T-helper 2 cell treated with Interferon-gamma antibody and Interleukin-4, amounts not matched to agents 100 ng/mL and 5 ng/mL, for 36 hours (primary cell): ENCODE measurements around the gene ST6GAL2. TPM values are rescaled to one million over a fixed set of nuclear protein-coding genes. Genes with fewer than 3 reads are reported as not detected.

Experiments
- intact Hi-C: fragments of 100-400 bp; cut with micrococcal nuclease; formaldehyde crosslinking; loops from one replicate; pipeline ENCODE4 v1.15.1; 2023
- total RNA-seq: library from RNA; stranded (reverse); gene quantifications from 2 replicates; pipeline ENCODE4 v1.2.3, GENCODE V29; 2022

The ST6GAL2 gene
- total RNA-seq, 1 donor from 2014 or later: not detected

DNA sequence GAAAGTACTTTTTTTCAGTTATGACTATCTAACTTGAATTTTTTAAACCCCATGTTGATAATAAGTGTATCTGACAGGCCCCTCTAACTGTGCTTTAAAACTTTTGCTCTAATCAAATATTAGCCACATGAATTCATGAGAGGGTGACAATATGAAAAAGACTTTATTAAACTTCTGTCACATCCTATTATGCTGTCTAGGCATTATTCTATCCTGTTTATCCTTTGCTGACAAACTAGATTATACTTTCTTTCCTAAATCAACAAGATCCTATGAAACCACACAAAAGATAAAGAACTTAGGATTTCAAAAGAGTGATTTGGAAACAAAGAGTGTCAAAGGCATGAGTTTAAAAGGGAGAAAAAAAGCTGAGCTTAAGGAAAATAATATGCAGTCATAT, 57.8 kb downstream of the ST6GAL2 start:
- intact Hi-C loops: no loop called here

DNA sequence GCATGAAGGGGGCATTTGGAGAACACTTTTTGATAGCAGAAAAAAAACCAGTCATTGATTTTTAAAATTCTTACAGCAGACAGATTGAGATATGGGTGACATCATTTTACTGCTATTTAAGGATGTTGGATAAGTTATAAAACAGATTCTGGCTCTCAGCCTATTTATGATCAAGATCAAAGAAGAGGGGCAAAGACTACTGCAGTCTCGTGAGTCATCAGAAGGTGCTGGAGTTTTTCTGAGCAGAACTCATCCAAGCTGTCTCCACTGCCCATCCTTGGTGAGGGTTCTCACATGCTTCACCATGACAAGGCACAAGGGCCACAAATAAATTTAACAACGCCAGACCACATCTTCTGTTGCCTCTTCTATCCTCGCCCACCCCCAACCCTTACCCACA, 58.8 kb downstream of the ST6GAL2 start:
- intact Hi-C loops: no loop called here

DNA sequence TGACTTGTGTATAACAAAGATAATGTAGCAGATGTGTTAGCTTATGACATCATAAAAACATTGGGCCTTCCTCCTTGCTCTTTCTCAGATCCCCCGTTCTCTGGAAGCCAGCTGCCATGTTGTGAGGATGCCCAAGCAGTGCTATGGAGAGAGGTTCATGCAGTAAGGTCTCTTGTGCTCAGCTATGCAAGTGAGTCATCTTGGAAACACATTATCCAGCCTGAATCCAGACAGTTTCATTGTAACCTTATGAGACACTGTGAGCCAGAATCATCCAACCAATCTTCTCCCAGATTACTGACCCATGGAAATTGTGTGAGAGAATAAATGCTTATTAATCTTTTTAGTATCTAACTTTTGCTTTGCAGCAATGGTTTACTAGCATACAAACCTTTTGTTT, 60.8 kb downstream of the ST6GAL2 start:
- intact Hi-C loops: no loop called here

DNA sequence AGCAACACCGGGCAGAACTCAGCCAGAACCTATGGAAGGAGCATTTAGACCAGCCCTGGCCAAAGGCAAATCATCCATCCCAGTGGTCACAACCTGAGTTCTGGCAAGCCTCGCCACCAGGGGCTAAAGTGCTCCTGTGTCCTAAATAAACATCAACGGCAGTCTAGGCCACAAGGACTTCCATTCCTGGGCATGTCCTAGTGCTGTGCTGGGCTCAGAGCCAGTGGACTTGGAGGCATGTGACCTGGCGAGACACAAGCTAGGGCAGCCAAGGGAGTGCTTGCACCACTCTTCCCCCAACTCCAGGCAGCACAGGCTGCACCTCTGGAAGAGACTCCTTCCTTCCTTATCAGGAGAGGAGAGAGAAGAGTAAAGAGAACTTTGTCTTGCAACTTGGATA, 69.0 kb downstream of the ST6GAL2 start:
- intact Hi-C loops: no loop called here

DNA sequence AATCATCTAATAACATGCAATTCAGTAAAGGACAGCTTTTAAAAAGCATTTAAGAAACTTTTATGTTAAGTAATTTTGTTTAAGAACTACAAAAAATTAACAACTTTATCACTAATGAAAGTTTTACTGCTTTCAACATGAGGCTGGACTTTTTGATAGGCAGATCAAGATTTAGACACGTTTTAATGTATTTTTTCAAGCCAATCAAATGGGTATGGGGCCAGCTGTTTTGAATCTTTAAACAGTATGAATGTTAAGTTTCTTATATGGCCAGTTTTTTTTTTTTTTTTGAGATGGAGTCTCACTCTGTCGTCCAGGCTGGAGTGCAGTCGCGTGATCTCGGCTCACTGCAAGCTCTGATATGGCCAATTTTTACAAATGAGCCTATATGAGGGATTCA, 73.1 kb downstream of the ST6GAL2 start:
- intact Hi-C loops: no loop called here

DNA sequence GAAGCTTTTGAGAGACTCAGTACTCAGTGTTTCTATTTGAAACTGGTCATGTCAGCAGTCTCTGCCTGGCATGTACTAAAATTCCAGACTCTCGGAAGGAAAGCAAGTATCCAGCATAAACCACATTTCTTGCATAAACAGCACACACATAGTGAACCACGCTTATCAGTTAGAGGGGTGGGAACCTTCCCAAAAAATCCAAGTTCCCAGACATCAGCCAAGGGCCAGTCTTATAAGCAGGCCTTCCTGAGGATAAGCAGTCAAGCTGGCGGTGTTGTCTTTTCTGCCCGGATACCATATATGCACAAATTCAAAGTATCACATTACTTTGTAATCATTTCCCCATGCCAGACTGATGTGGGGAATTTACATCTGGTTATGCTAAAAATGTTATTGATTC, 73.6 kb downstream of the ST6GAL2 start:
- intact Hi-C loops: no loop called here

DNA sequence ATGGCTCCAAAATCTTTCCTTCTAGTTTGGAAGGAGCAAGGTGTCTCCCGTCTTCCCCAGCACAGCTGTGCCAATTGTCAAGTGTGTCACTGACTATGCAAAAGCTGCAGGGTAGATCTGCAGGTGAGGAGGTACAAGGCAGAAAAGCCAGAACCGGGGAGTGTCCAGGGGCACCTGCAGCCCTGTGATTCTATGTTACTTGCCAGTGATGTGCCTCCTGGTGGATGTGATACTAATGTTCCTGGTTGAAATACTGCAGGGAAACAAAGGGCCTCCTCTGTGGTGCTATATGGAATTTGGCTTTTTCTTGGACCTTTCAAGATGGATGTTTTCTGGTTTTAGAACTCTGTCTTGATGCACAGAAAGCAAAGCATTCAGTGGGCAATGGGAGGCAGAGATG, 80.3 kb downstream of the ST6GAL2 start:
- intact Hi-C loops: no loop called here

DNA sequence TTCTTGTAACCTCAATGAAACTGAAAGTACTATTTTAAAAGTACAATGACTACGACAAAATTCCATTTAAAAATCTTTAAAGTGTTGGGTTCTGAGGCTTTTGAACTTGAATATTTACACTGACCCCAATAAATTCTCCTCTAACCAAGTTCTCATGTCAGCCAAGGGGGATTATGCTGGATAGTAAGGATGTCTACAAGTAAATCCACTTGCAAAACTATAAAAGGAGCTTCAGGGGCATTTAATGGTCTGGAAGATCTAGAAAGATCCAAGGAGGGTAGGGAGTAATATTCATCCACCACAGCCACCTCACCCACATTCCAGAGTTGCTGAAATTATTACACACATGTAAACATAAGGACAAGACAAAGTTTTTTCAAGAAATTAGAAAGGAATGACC, 81.8 kb downstream of the ST6GAL2 start:
- intact Hi-C loops: no loop called here

DNA sequence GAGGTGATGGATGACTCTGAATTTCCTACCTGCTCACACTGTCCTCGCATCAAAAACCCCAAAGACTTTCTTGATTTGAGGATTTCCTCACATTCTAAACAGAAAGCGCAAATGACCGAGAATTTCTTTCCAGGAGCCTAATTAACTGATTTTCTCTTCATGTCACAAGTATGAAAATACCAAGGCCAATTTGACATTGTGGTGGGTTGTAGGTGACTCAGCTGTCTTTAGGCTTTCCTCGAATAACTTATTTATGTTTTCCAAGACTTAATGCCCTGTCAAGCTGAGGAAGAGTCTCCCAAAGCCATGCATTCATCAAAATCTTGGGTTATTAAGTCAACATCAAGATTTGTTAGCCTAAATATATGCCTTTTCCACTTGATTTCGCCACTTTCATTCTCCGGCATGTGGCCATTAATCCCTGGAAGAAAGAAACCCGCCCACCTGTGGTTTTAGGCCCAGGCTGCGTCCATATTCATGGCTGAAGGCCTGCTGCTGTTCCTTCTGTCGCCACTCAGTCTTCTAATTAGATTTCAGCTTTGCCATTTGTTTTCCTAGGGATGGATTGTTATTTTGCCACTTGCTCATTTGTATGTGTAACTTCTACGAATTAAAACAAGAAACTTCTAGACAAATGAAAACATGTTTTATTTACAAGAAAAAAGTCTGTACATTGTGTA, 84.9 kb downstream of the ST6GAL2 start:
- intact Hi-C loops: no loop called here

DNA sequence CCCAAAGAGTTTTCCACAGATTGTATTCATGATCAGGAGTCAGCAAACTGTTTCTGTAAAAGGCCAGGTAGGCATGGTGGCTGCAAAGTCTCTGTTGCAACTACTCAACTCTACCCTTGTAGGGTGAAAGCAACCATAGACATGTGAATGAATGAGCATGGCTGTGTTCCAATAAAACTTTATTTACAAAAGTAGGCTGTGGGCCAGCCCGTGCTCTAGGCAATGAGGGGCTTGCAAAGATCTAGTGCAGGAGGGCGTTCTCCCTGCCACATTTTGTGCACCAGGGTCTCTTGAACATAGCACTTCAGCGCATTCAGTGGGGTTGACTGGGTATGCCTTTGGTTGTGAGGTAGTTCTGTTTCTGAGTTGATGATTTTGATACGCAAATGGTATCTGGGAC, 85.8 kb downstream of the ST6GAL2 start:
- intact Hi-C loops: no loop called here

DNA sequence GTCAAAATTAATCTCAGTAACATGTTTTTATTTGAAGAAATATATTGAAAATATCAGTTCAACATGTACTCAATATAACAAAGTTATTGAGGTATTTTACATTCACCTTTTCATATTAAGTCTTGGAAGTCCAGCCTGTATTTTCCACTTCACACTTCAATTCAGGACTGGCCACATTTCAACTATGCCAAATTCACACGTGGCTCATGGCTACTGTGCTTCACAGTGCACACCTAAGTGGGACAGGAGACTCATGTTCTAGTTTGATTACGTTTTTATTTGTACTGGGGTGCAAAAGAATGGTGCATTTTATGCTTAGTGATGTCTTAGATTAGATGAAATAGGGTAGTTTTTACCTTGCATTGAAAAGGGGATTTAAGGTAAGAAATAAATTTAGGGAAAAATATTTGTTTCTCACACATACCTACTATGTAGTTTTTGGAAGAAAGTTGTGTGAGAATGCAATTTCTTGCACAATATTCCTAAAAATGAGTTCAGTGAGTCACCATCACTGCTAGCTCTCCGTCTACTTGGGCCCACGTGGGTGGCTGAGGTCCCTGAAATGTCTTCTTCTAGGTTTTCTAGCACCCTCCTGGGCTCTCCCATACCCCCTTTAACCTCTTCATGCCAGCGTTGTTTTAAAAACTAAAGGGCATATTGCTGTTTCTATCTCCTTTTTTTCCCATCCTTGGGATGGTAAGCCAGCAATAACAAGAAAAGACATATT, 87.0 kb downstream of the ST6GAL2 start:
- intact Hi-C loops: no loop called here

DNA sequence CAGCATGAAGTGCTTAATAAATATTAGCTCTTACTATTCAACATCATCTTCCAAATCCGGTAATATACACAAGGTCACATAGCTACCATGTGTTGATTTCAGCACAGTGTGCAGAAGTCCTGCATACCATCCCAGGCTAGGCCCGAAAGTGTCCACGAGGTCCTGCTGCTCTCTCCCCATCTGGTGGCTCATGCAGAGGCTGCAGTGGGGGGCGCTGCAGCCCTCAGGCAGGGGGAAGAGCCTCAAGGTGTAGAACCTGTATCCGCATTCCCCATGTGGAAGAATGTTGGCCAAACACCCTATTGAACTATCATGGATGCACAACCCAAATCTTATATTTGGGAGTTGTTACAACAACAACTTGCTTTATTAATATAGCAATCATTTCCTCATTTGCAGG, 88.5 kb downstream of the ST6GAL2 start:
- intact Hi-C loops: no loop called here

DNA sequence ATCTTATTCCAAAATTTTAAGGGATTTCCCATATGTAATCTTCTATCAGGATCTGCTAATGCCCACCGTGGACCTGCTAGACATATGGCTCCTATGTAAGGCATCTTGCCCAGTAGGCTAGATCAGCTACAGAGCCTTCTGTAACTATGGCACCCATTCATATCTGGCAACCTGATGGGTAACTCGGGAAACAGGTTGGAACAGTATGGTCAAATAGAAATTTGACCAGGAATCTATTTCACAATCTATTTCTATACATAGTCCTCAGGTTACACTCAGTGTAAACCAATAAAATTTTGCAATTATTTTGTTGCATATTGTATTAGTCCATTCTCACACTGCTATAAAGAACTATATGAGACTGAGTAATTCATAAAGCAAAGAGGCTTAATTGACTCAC, 93.3 kb downstream of the ST6GAL2 start:
- intact Hi-C loops: no loop called here

DNA sequence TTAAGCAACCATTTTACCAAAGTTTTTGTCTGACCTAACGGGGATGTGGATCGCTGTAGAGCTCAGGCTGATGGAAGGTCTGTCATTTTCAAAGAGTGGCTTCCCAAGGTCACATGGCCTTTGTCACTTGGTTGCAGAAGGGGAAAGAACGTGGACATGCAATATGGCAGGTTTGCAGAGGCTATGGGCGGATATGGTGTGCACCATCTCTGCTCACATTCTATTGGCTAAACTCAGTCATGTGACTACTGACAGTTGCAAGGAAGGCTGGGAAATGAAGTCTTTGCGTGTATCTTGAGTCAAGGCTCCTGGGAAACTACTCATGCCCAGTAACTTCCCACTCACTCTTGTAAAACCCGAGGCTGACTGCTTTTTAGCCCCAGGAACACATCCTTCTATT, 96.8 kb downstream of the ST6GAL2 start:
- intact Hi-C loops: no loop called here

DNA sequence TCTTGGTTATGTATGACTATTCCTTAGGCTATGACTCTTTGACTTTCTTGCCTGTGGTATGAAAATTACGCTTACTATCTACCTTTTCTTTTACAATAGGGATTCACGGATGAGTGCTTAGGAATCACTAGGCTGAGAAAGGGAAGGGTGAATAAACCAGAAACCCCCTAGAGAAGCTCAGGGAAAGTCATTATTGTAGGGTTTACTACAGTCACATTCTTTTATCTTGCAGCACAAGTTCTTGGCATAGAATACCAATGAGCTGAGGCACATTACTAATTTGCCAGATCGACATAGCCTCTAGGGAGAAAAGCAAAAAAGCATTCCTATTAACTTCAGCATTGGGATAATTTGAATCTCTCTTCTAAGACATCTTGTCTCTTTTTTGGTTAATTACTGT, 103.3 kb downstream of the ST6GAL2 start:
- intact Hi-C loops: no loop called here

DNA sequence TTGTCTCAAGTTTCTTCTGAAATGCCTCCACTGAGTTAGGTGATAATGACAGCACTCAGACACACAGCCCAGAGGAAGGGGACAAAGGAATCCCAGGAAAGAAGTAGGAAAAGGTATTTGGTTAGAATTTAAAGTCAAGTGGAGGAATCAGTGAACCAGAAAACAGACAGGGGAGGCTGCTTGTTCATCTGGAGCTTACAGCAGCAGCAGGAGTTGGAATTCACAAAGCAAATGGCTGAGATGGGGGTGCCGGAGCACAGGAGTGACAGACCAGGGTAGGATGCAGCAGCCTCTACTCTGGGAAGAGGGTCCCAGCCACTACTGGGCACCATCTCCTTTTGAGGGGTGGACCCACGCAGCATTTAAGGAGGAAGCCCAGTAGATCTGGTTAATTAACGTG, 104.8 kb downstream of the ST6GAL2 start:
- intact Hi-C loops: no loop called here

DNA sequence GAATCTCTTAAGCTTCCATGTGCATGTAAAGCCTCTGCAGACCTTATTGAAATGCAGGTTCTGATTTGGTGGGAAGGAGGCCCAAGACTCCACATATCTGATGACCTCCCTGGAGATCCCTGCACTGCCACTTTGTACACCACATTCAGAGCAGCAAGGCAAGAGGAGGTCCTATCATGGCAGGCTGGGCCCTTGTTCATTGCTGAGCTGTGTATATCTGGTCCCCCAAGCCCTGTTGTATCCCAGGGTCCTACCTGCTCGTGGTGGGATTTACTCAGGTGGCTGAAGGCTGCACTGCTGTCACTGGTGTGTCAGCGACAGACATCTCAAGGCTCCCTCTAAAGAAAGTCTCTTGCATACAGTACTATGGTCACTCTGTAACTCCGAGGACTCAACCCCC, 114.2 kb downstream of the ST6GAL2 start:
- intact Hi-C loops: no loop called here

DNA sequence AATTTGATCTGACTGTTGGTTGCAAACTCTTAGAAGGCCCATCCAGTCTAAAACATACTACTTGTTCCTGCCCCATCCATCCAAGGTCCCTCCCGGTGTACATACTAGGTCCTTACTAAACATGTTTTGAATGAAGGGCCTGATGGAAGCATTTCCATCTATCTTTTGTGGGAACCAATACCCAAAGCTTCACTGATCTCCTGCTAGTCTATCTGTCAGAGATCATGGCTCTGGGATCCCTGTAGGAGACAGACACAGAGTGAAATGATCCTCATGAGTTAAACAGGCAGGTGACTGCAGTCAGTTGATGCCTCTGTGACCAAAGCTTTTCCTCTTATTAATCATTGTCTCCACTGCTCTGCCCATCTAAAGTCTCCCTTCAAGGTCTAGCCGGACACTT, 115.0 kb downstream of the ST6GAL2 start:
- intact Hi-C loops: no loop called here

DNA sequence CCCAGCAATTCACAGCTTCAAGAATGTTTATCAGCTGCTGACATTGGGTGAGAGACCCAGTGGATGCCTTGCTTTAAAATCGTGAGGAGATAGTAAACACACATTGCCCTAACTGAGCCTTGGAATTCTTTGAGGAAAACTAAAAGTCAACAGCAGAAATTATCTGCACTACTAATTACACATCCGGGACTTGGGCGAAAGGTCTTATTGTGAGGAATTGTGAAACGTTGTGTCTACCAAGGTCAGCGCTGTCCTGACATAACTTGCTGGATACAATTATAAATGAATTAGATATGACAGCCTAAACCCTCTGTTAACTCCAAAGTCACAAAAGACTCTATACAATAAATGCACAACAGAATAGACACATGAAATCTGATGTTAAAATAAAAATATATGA, 121.4 kb downstream of the ST6GAL2 start:
- intact Hi-C loops: no loop called here

DNA sequence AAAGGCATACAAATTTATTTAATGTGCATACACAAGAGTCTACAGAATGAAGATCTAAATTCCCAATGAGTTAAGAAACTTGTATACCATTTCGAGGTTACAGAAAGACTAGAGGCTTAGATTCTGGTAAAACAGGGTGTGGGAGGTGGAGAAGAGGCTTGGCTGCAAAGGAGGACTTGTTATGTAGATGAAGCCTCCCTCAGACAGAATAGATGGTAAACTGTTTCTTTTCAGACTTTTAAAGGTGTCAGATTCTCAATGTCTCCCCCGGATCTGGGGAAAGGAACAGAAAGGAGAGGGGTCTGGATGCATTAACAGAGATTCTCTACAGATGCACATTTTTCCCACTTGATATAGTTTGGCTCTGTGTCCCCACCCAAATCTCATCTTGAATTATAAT, 126.0 kb downstream of the ST6GAL2 start:
- intact Hi-C loops: no loop called here

DNA sequence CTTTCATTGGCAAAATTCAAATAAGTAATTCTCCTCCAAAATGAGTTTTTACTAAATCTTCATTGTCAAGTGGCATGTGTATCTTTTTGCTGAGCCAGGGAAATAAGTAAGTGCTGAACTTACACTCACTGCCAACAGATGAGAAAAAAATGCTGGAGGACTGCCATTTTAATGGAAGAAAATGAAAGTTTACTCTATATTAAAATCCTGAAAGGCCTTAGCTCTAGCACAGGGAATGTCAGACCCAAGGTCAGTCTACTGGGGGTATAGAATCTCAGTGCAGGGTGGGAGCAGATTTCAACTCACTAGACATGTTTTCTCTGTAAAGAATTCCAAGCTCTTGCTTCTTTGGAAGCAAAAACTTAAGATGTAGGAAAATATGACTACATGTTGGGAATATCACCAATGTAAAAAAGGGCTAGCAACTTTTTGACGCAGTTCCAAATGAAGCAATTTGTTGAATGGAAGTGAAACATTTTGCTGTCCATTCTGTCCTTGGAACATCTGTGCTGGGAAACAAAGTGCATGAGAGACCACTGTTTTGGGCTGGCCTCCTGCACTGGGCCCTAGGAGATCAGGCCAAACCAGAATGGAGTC, 127.0 kb downstream of the ST6GAL2 start:
- intact Hi-C loops: no loop called here
